MCF 10A (cell line): Measurements from ENCODE around the gene FOXL1. TPM values are rescaled to one million over a fixed set of nuclear protein-coding genes. Genes with fewer than 3 reads are reported as not detected.

Experiments used
- BruUV-seq: library from RNA; stranded (reverse); fragments of 400-500 nt; replicated peaks from 2 replicates; lab custom pipeline; 2021; lab: Mats Ljungman, UMichigan
- CTCF ChIA-PET: fragments of 300-600 bp; sonication (Branson Sonifier 250); formaldehyde crosslinking; extraction: SDS; loops from one replicate; lab custom pipeline; 2021; ENCODE audit warnings: antibody characterized with exemption, inconsistent platforms; lab: Yijun Ruan, JAX
- POLR2A ChIA-PET: fragments of 300-600, 350-650 bp; sonication (Branson Sonifier 250); formaldehyde crosslinking; extraction: SDS; loops from one replicate; lab custom pipeline; 2020; ENCODE audit warnings: antibody characterized with exemption, inconsistent platforms; lab: Yijun Ruan, JAX
- DNase-seq: peaks from one replicate; pipeline ENCODE4 v3.0.0-alpha.2; 2018; ENCODE audit not compliant: unreplicated experiment
- H3K27ac Mint-ChIP-seq: one replicate; pipeline ENCODE4 v1.8.0; 2022; ENCODE audit warnings: mild to moderate bottlenecking, low read depth, mixed read lengths; ENCODE audit not compliant: unreplicated experiment
- H3K27me3 Mint-ChIP-seq: one replicate; pipeline ENCODE4 v1.8.0; 2022; ENCODE audit warnings: mixed read lengths; ENCODE audit not compliant: insufficient read depth, unreplicated experiment
- H3K36me3 Mint-ChIP-seq: one replicate; pipeline ENCODE4 v1.8.0; 2022; ENCODE audit warnings: mild to moderate bottlenecking, moderate library complexity, mixed read lengths; ENCODE audit not compliant: insufficient read depth, unreplicated experiment
- H3K4me1 Mint-ChIP-seq: one replicate; pipeline ENCODE4 v1.8.0; 2022; ENCODE audit warnings: mixed read lengths; ENCODE audit not compliant: insufficient read depth, unreplicated experiment
- H3K4me3 Mint-ChIP-seq: one replicate; pipeline ENCODE4 v1.8.0; 2022; ENCODE audit warnings: mild to moderate bottlenecking, moderate library complexity, mixed read lengths; ENCODE audit not compliant: unreplicated experiment
- H3K9me3 Mint-ChIP-seq: one replicate; pipeline ENCODE4 v1.8.0; 2022; ENCODE audit warnings: mixed read lengths; ENCODE audit not compliant: unreplicated experiment
- CTCF ChIP-seq: fragments of 200-600 bp; IDR thresholded peaks from one replicate; pipeline ENCODE4 v1.8.0; 2022; ENCODE audit warnings: antibody characterized with exemption, mild to moderate bottlenecking; ENCODE audit not compliant: unreplicated experiment
- intact Hi-C: fragments of 100-400 bp; cut with micrococcal nuclease; formaldehyde crosslinking; loops from 2 replicates; pipeline ENCODE4 v1.14.1; 2022
- total RNA-seq: library from RNA; stranded (reverse); gene quantifications from 2 replicates; pipeline ENCODE4 v1.2.3, GENCODE V29; 2022

The FOXL1 gene
- total RNA-seq, 1 experiment from 2014 or later, result 4.9 TPM

DNA sequence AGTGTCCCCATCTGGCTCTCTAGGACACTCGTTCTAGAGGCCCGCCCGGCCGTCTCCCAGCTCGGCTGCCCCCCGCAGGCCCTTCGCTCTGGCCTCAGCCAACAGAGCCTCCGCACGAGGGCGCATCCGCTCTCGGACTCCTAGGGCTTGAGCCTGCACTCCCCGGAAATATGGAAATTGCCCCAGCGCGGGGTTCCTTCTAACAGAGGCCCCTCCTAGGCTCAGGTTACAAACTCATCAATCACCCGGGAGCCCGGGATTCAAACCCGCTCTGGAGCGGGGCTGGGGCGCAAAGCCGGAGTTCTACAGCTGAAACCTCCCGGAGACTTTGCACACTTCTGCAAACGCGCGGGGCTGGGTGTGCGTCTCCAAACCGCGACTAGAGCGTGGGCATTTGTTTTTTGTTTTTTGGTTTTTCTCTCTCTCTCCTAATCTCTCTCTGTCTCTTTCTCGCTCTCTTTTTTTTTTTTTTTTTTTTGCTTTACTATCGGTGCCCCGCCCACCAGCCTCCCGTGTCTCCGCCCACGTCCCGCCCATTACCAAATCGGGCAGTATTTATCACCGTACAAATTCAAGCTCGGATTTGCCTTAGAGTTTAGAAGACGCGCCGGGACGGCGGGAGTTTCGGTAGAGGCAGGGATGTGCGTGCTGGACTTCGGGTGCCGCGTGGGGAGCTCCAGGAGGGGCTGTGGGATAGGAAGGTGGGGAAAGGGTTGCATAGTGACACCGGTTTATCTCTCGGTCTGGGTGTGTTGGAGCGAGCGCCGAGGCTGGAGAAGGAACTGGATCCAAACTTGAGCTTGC is 2.4 kb upstream of the FOXL1 start:
- ChIA-PET POLR2A (interaction anchor here (0.7 to 2.3 kb wide), 8 partner anchors 9 to 631 kb away, joined by 3 to 34 read pairs (median 4); partner anchors contain the start of gene FOXC2), CTCF (interaction anchor here (0.6 to 2.1 kb wide), 12 partner anchors 11 to 490 kb away, joined by 3 to 15 read pairs (median 4); no protein-coding TSS in a partner anchor)
- intact Hi-C loops, result loop anchor here (1.0 to 2.0 kb wide), 5 partner anchors 15 to 441 kb away; no protein-coding TSS in a partner anchor
- no TSS peak for BruUV-seq
- Mint-ChIP-seq H3K9me3 (no peaks in the 10 kb centered on the region), H3K4me1 (peaks cover 28% of the 10 kb centered on the region), H3K4me3 (peak overlapping the region; percentile 87), H3K27ac (peak overlapping the region; percentile 73), H3K36me3 (peaks cover 54% of the 10 kb centered on the region), H3K27me3 (no peaks in the 10 kb centered on the region)
- peak; percentile 98 for DNase-seq
- peak; percentile 64 for TF ChIP-seq CTCF

DNA sequence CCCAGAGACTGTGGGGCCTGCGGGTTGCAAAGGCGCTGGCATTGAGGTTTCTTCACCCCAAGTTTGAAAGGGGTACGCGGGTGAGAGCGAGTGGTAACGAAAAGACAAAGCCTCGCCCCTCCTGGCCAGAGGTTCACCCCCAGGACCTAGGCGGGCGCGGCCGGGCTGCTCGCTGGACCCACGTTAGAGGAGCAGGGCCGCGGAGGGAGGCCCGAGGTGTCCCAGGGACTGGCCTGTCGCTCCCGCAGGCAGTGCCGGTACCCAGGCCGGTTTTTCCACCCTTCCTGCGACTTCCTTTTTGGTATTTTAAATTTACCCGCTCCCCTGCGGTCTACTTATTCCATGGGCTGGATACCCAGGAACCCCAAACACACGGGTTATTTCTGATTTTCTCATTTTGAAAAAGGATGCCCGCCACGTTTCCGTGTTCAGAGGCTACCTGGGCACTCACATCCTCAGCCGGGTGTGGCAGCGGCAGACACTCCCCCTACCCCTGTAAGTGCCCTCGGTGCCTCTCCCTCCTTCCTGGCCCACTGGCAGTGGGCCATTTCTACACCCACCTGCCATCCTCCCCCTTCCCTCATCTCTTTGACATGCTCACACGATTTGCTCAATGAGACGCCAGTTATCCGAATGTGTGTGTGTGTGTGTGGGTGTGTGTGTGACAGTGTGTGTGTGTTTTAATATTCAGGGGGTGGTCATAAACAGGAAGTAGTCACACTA is 1.6 kb upstream of the FOXL1 start:
- Mint-ChIP-seq H3K27ac (peak overlapping the region; percentile 73), H3K36me3 (peaks cover 46% of the 10 kb centered on the region), H3K4me3 (peak overlapping the region; percentile 87), H3K9me3 (no peaks in the 10 kb centered on the region), H3K4me1 (peaks cover 24% of the 10 kb centered on the region), H3K27me3 (no peaks in the 10 kb centered on the region)
- CTCF ChIA-PET, result interaction anchor here (0.6 to 2.1 kb wide), 9 partner anchors 12 to 486 kb away, joined by 3 to 15 read pairs (median 4); no protein-coding TSS in a partner anchor
- peak; percentile 42 for DNase-seq
- POLR2A ChIA-PET, result interaction anchor here (0.7 to 2.3 kb wide), 7 partner anchors 10 to 630 kb away, joined by 3 to 34 read pairs (median 6); partner anchors contain the start of gene FOXC2
- TSS peak; percentile 59 for BruUV-seq
- no peak for TF ChIP-seq CTCF
- intact Hi-C loops, result loop anchor here (1.0 to 2.0 kb wide), 3 partner anchors 14 to 233 kb away; no protein-coding TSS in a partner anchor

GRCh38 chr16:86577314-86577971 is 906 bp upstream of the FOXL1 start:
- CTCF ChIA-PET, result interaction anchor here (0.6 to 1.1 kb wide), 5 partner anchors 13 to 1186 kb away, joined by 3 to 5 read pairs (median 3); no protein-coding TSS in a partner anchor
- intact Hi-C loops, result loop anchor here (2.0 kb wide), 2 partner anchors 13 to 87 kb away; no protein-coding TSS in a partner anchor
- H3K27me3 Mint-ChIP-seq, result no peaks in the 10 kb centered on the region

More at GRCh38 chr16:86577314-86577971, 906 bp upstream of the FOXL1 start:
- H3K9me3 Mint-ChIP-seq, result no peaks in the 10 kb centered on the region
- no peak for TF ChIP-seq CTCF
- H3K4me3 Mint-ChIP-seq, result peak overlapping the region; percentile 87
- BruUV-seq, result no TSS peak
- H3K36me3 Mint-ChIP-seq, result peaks cover 46% of the 10 kb centered on the region
- DNase-seq, result no peak
- H3K4me1 Mint-ChIP-seq, result peaks cover 24% of the 10 kb centered on the region
- POLR2A ChIA-PET, result interaction anchor here (1.3 kb wide), 1 partner anchor 86 kb away, joined by 6 read pairs; no protein-coding TSS in a partner anchor
- peak overlapping the region; percentile 73 for H3K27ac Mint-ChIP-seq
